ENCODE data around the gene GTF2I.
"Not testable (repeated sequence)": the region's sequence is repeated elsewhere in the genome, so short reads cannot be mapped to it uniquely, and the experiment has no call there.

GTF2I gene

GRCh38 chr7:74656837-74657691 is 454 bp upstream of the GTF2I start:
- peak; percentile 98 to 99 for DNase-seq

- DNase-seq: peak; percentile 89 to 93
These were observed 873 bp downstream of the GTF2I start for GRCh38 chr7:74658178-74659004.

GRCh38 chr7:74660202-74660601 is 2.7 kb downstream of the GTF2I start:
- DNase-seq: not testable (repeated sequence)

GRCh38 chr7:74661836-74662794 is 4.6 kb downstream of the GTF2I start:
- not testable (repeated sequence) for DNase-seq

GRCh38 chr7:74665296-74665938 is 7.9 kb downstream of the GTF2I start:
- DNase-seq: no peak

GRCh38 chr7:74667013-74667412 is 9.5 kb downstream of the GTF2I start:
- not testable (repeated sequence) for DNase-seq

GRCh38 chr7:74667520-74667919 is 10.0 kb downstream of the GTF2I start:
- DNase-seq: not testable (repeated sequence)

- no peak for DNase-seq
These were observed 14.1 kb downstream of the GTF2I start for GRCh38 chr7:74671602-74672001.

- no peak for DNase-seq
These were observed 14.9 kb downstream of the GTF2I start for GRCh38 chr7:74672343-74672915.

GRCh38 chr7:74674166-74674565 is 16.6 kb downstream of the GTF2I start:
- no peak for DNase-seq

- DNase-seq: no peak
These were observed 25.3 kb downstream of the GTF2I start for GRCh38 chr7:74682829-74683228.

GRCh38 chr7:74683799-74684198 is 26.3 kb downstream of the GTF2I start:
- DNase-seq: no peak

GRCh38 chr7:74684473-74684872 is 27.0 kb downstream of the GTF2I start:
- no peak for DNase-seq

GRCh38 chr7:74684921-74685320 is 27.4 kb downstream of the GTF2I start:
- no peak for DNase-seq

- no peak for DNase-seq
These were observed 33.0 kb downstream of the GTF2I start for GRCh38 chr7:74690474-74690873.

- not testable (repeated sequence) for DNase-seq
These were observed 46.9 kb downstream of the GTF2I start for GRCh38 chr7:74704419-74704818.

GRCh38 chr7:74707238-74707637 is 49.7 kb downstream of the GTF2I start:
- no peak for DNase-seq

GRCh38 chr7:74708569-74709275 is 51.2 kb downstream of the GTF2I start:
- no peak for DNase-seq

- DNase-seq: no peak
These were observed 52.6 kb downstream of the GTF2I start for GRCh38 chr7:74709880-74710671.

- no peak for DNase-seq
These were observed 56.0 kb downstream of the GTF2I start for GRCh38 chr7:74713567-74713966.

All from stimulated activated CD4-positive, alpha-beta T cell treated with anti-CD3 and anti-CD28 coated beads, Interleukin-2, amount 100 ng/mL, for 24 hours (primary cell).